ENCODE measurements around the gene PLEKHA1.

The PLEKHA1 gene

DNA sequence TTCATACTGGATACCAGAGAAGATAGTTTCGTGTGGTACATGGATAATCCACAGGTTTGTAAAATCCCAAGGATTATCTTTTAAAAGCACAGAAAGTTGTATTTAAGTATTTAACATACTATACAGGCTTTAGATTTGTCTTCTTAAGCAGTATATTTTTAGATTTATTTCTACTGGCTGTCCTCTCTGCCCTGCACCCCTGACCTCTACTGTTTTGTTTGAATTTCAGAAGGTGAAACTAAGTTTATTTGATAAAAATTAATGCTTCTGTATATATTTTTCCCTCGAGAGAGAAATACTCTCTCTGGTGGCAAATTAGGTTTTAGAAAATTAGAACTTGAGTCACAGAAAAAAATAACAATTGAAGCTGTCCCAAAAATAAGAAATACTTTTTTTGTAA, 18.8 kb downstream of the PLEKHA1 start:
- Histone ChIP-seq H3K9ac (ENCODE audit: low read depth, low read length) (no peak overlapping the region), H3K9me3 (ENCODE audit: insufficient read depth, low read length, severe bottlenecking) (no peaks in the 10 kb centered on the region), H4K20me1 (ENCODE audit: insufficient read depth, low read length) (no peaks in the 10 kb centered on the region; the same call in 1 of the 2 replicates), H2AFZ (ENCODE audit: low read depth, low read length) (no peak overlapping the region), H3K4me3 (ENCODE audit: low read depth in 1 of 2, low read length in 2 of 2) (no peak overlapping the region), H3K27ac (ENCODE audit: low read length) (no peak overlapping the region), H3K4me1 (ENCODE audit: insufficient read depth, low read length) (no peaks in the 10 kb centered on the region), H3K79me2 (ENCODE audit: insufficient read depth, low read length) (peaks cover 52% of the 10 kb centered on the region), H3K36me3 (ENCODE audit: insufficient read depth, low read length) (peaks cover 23% of the 10 kb centered on the region), H3K27me3 (ENCODE audit: insufficient read depth, low read length, poor library complexity) (no peaks in the 10 kb centered on the region), H3K4me2 (ENCODE audit: insufficient read depth, low read length) (no peak overlapping the region)
- no peak for DNase-seq
- no peak for ATAC-seq (ENCODE audit: insufficient read depth, low read depth)
- TF ChIP-seq, protein P1, sequence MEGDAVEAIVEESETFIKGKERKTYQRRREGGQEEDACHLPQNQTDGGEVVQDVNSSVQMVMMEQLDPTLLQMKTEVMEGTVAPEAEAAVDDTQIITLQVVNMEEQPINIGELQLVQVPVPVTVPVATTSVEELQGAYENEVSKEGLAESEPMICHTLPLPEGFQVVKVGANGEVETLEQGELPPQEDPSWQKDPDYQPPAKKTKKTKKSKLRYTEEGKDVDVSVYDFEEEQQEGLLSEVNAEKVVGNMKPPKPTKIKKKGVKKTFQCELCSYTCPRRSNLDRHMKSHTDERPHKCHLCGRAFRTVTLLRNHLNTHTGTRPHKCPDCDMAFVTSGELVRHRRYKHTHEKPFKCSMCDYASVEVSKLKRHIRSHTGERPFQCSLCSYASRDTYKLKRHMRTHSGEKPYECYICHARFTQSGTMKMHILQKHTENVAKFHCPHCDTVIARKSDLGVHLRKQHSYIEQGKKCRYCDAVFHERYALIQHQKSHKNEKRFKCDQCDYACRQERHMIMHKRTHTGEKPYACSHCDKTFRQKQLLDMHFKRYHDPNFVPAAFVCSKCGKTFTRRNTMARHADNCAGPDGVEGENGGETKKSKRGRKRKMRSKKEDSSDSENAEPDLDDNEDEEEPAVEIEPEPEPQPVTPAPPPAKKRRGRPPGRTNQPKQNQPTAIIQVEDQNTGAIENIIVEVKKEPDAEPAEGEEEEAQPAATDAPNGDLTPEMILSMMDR (IDR thresholded peaks at IDR 0.05; ENCODE audit: borderline replicate concordance, extremely low read depth, low read length, poor library complexity, severe bottlenecking): no peak
- TF ChIP-seq EZH2 (IDR thresholded peaks at IDR 0.05; ENCODE audit: borderline replicate concordance, low read depth, low read length, severe bottlenecking): no peak

DNA sequence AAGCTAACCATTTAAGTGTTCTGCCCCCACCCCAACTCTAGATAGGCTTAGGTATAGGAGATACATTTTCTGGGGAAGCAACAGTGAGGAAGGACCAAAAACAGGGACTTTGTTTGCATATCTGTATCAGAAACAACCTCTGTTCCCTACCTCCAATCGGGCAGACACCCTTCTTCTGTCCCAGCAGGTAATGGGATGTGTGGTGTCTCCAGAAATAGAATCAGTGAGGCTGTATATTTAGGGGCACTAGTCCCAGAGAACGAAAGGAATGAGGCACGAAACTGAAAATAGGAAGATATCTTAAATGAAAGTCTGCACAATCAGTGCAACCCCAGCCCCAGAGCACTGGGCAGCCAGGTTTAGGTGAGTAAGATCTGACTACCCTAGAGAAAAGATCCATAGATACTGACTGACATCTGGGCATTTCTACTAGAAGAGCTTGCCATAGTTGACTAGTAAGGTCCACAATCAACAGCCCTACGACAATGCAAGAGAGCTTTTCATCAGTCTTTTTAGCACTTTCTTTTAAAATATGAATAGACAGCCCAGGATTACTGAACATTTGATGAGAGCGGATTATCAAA, 28.1 kb downstream of the PLEKHA1 start:
- no peak overlapping the region for H3K27ac ChIP-seq (ENCODE audit: low read length)
- TF ChIP-seq, protein P1 (IDR thresholded peaks at IDR 0.05; ENCODE audit: borderline replicate concordance, extremely low read depth, low read length, poor library complexity, severe bottlenecking): no peak
- TF ChIP-seq EZH2 (IDR thresholded peaks at IDR 0.05; ENCODE audit: borderline replicate concordance, low read depth, low read length, severe bottlenecking): no peak
- no peaks in the 10 kb centered on the region; the same call in 1 of the 2 replicates for H4K20me1 ChIP-seq (ENCODE audit: insufficient read depth, low read length)
- no peak for DNase-seq
- no peak overlapping the region for H3K4me3 ChIP-seq (ENCODE audit: low read depth in 1 of 2, low read length in 2 of 2)
- peaks cover 8% of the 10 kb centered on the region for H3K27me3 ChIP-seq (ENCODE audit: insufficient read depth, low read length, poor library complexity)
- H3K9ac ChIP-seq (ENCODE audit: low read depth, low read length): no peak overlapping the region
- peaks cover 33% of the 10 kb centered on the region for H3K36me3 ChIP-seq (ENCODE audit: insufficient read depth, low read length)
- H3K79me2 ChIP-seq (ENCODE audit: insufficient read depth, low read length): no peaks in the 10 kb centered on the region
- no peaks in the 10 kb centered on the region for H3K9me3 ChIP-seq (ENCODE audit: insufficient read depth, low read length, severe bottlenecking)
- no peak for ATAC-seq (ENCODE audit: insufficient read depth, low read depth)
- H2AFZ ChIP-seq (ENCODE audit: low read depth, low read length): no peak overlapping the region
- no peak overlapping the region for H3K4me2 ChIP-seq (ENCODE audit: insufficient read depth, low read length)
- H3K4me1 ChIP-seq (ENCODE audit: insufficient read depth, low read length): no peaks in the 10 kb centered on the region

DNA sequence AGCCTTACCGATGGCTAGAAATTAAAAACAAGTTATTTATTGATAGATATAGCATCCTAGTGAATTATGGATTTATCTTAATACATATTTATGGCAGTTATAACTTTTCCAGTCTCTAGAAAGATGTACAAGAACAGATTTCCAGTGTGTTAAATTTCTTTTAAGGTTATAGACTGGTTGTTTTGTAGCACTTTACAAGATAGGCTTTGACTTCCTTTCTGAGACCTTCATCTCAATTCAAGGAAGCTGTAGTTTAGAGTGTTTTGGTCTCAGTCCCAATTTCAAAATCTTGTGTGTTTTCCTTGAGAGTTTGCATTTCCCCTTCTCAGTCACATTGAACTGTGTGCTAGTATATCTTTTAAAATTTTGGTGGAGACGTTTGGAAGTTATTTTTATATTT, 30.1 kb downstream of the PLEKHA1 start:
- Histone ChIP-seq H3K9ac (ENCODE audit: low read depth, low read length) (no peak overlapping the region), H3K4me3 (ENCODE audit: low read depth in 1 of 2, low read length in 2 of 2) (no peak overlapping the region), H3K4me2 (ENCODE audit: insufficient read depth, low read length) (no peak overlapping the region), H3K79me2 (ENCODE audit: insufficient read depth, low read length) (no peaks in the 10 kb centered on the region), H3K9me3 (ENCODE audit: insufficient read depth, low read length, severe bottlenecking) (no peaks in the 10 kb centered on the region), H3K36me3 (ENCODE audit: insufficient read depth, low read length) (peaks cover 28% of the 10 kb centered on the region), H3K27ac (ENCODE audit: low read length) (no peak overlapping the region), H4K20me1 (ENCODE audit: insufficient read depth, low read length) (no peaks in the 10 kb centered on the region; the same call in 1 of the 2 replicates), H3K4me1 (ENCODE audit: insufficient read depth, low read length) (no peaks in the 10 kb centered on the region), H2AFZ (ENCODE audit: low read depth, low read length) (no peak overlapping the region), H3K27me3 (ENCODE audit: insufficient read depth, low read length, poor library complexity) (peaks cover 8% of the 10 kb centered on the region)
- TF ChIP-seq, protein P1 (IDR thresholded peaks at IDR 0.05; ENCODE audit: borderline replicate concordance, extremely low read depth, low read length, poor library complexity, severe bottlenecking): no peak
- no peak for TF ChIP-seq EZH2 (IDR thresholded peaks at IDR 0.05; ENCODE audit: borderline replicate concordance, low read depth, low read length, severe bottlenecking)
- ATAC-seq (ENCODE audit: insufficient read depth, low read depth): no peak
- no peak for DNase-seq

Measured in DND-41 (cell line).